HepG2 (cell line): Measurements from ENCODE around the gene ZFX. TPM values are rescaled to one million over a fixed set of nuclear protein-coding genes. Genes with fewer than 3 reads are reported as not detected.

Source experiments
- ATAC-seq: fragments of 200-7000 bp; cut with Tn5 transposase; 3 replicates; pipeline ENCODE4 v1.9.1; 2020; ENCODE audit warnings: mild to moderate bottlenecking, moderate library complexity
- BruUV-seq: library from RNA; stranded (reverse); fragments of 400-500 nt; replicated peaks from 2 replicates; lab custom pipeline; 2021; lab: Mats Ljungman, UMichigan
- CTCF ChIA-PET: fragments of 300-600 bp; formaldehyde crosslinking; extraction: SDS; loops from one replicate; lab custom pipeline; 2021; ENCODE audit warnings: low total read pairs, inconsistent platforms, low intra/inter-chr PET ratio; lab: Yijun Ruan, JAX
- POLR2A ChIA-PET: fragments of 350-600 bp; sonication (Branson Sonifier 250); formaldehyde crosslinking; loops from one replicate; lab custom pipeline; 2020; ENCODE audit warnings: antibody characterized with exemption, inconsistent platforms; lab: Yijun Ruan, JAX
- DNase-seq: peaks from one replicate; pipeline ENCODE4 v3.0.0-alpha.2; 2015; ENCODE audit warnings: low spot score
- FAIRE-seq: peaks from 3 replicates; lab custom pipeline; 2011; peaks lifted over from hg19 to GRCh38; lab: Jason Lieb, UNC
- H2AFZ ChIP-seq: one replicate; pipeline ENCODE4 v1.6.1; 2011; ENCODE audit warnings: low read length, inconsistent platforms
- H3K27ac ChIP-seq: fragments of 300-600 bp; 3 replicates; pipeline ENCODE4 v1.8.0; 2011; ENCODE audit warnings: mixed run types, mild to moderate bottlenecking, mixed read lengths, low read length, inconsistent platforms; ENCODE audit not compliant: insufficient read depth; ENCODE audit errors: extremely low read length
- H3K27me3 ChIP-seq, 2 experiments: fragments of 200-600 bp in 1 of 2; 2 replicates in 1 of 2; 3 replicates in 1 of 2; pipeline versions ENCODE4 v1.6.0 to v1.8.0; 2011; ENCODE audit warnings: low read length in 2 of 2, mild to moderate bottlenecking in 2 of 2, moderate library complexity in 2 of 2, inconsistent platforms in 1 of 2; ENCODE audit not compliant: insufficient read depth in 2 of 2, control insufficient read depth in 1 of 2
- H3K36me3 ChIP-seq, 2 experiments: fragments of 200-600 bp in 1 of 2; replicated peaks in 1 of 2; 2 replicates in 1 of 2; 3 replicates in 1 of 2; pipeline versions ENCODE4 v1.5.1 to v1.8.0; 2011; ENCODE audit warnings: low read length in 2 of 2, inconsistent platforms in 1 of 2; ENCODE audit not compliant: insufficient read depth in 2 of 2, control insufficient read depth in 1 of 2
- H3K4me1 ChIP-seq: 2 replicates; pipeline ENCODE4 v1.5.1; 2012; ENCODE audit warnings: low read length, inconsistent platforms; ENCODE audit not compliant: insufficient read depth
- H3K4me2 ChIP-seq: 2 replicates; pipeline ENCODE4 v1.6.0; 2011; ENCODE audit warnings: low read depth, low read length, inconsistent platforms
- H3K4me3 ChIP-seq, 3 experiments: fragments of 200-600 bp in 1 of 3; sonication (generic), shearing (Covaris generic) in 1 of 3; replicated peaks in 1 of 3; 2 replicates each; pipeline ENCODE4 v1.5.1; 2011 to 2016; ENCODE audit warnings: low read length in 3 of 3, inconsistent platforms in 2 of 3, low read depth in 2 of 3, mild to moderate bottlenecking in 2 of 3, control low read depth in 1 of 3, mixed read lengths in 1 of 3; ENCODE audit not compliant: insufficient read depth in 1 of 3
- H3K79me2 ChIP-seq: one replicate; pipeline ENCODE4 v1.6.1; 2011; ENCODE audit warnings: low read length, inconsistent platforms; ENCODE audit not compliant: insufficient read depth
- H3K9ac ChIP-seq: 2 replicates; pipeline ENCODE4 v1.6.0; 2011; ENCODE audit warnings: mild to moderate bottlenecking, low read depth, low read length, inconsistent platforms; ENCODE audit not compliant: insufficient read depth
- H3K9me3 ChIP-seq: 2 replicates; pipeline ENCODE4 v1.5.1; 2012; ENCODE audit warnings: mild to moderate bottlenecking, low read length
- H4K20me1 ChIP-seq: 2 replicates; pipeline ENCODE4 v1.6.0; 2011; ENCODE audit warnings: inconsistent platforms, mild to moderate bottlenecking, low read length, moderate library complexity; ENCODE audit not compliant: insufficient read depth
- AKAP8 ChIP-seq: sonication (generic); formaldehyde crosslinking; IDR thresholded peaks from 2 replicates; pipeline ENCODE4 v1.5.1; 2020; ENCODE audit warnings: mild to moderate bottlenecking, missing genetic modification reagents
- FOXK1 ChIP-seq: sonication (generic); formaldehyde crosslinking; IDR thresholded peaks from 2 replicates; pipeline ENCODE4 v1.4.0; 2020; ENCODE audit warnings: low read depth, missing genetic modification reagents, borderline replicate concordance
- HDAC6 ChIP-seq: fragments of 200-600 bp; sonication (generic); IDR thresholded peaks from 2 replicates; pipeline ENCODE4 v1.7.0; 2017; ENCODE audit warnings: mild to moderate bottlenecking, antibody characterized with exemption, low read length, low read depth
- JDP2 ChIP-seq: sonication (generic); formaldehyde crosslinking; IDR thresholded peaks from 2 replicates; pipeline ENCODE4 v1.8.1; 2022; ENCODE audit warnings: missing genetic modification reagents, borderline replicate concordance
- KDM4B ChIP-seq: sonication (generic); formaldehyde crosslinking; IDR thresholded peaks from 2 replicates; pipeline ENCODE4 v1.4.0; 2020; ENCODE audit warnings: missing genetic modification reagents
- NCOA1 ChIP-seq: sonication (generic); formaldehyde crosslinking; IDR thresholded peaks from 2 replicates; pipeline ENCODE4 v1.9.0; 2021; ENCODE audit warnings: missing genetic modification reagents
- PAF1 ChIP-seq: IDR thresholded peaks from 2 replicates; pipeline ENCODE4 v1.6.1; 2016; ENCODE audit warnings: missing genetic modification reagents, missing compliant biosample characterization
- PTBP1 ChIP-seq: fragments of 200-400 bp; formaldehyde crosslinking; IDR thresholded peaks from 2 replicates; pipeline ENCODE4 v1.6.1; 2018; ENCODE audit warnings: low read length, low read depth; ENCODE audit not compliant: poor library complexity, severe bottlenecking
- RFX5 ChIP-seq: IDR thresholded peaks from 2 replicates; pipeline ENCODE4 v1.6.1; 2011; ENCODE audit warnings: low read depth, low read length, improper control_type of control experiment
- ZMYM2 ChIP-seq: sonication (generic); formaldehyde crosslinking; IDR thresholded peaks from 2 replicates; pipeline ENCODE4 v1.8.0; 2022; ENCODE audit warnings: mild to moderate bottlenecking, missing genetic modification reagents
- ZNF274 ChIP-seq: sonication (generic); formaldehyde crosslinking; IDR thresholded peaks from 2 replicates; pipeline ENCODE4 v1.5.1; 2020; ENCODE audit warnings: mild to moderate bottlenecking, missing genetic modification reagents
- ZNF337 ChIP-seq: sonication (generic); formaldehyde crosslinking; IDR thresholded peaks from 2 replicates; pipeline ENCODE4 v1.5.1; 2020; ENCODE audit warnings: missing genetic modification reagents, low read depth, mild to moderate bottlenecking, borderline replicate concordance
- ZNF33B ChIP-seq: sonication (generic); formaldehyde crosslinking; IDR thresholded peaks from 2 replicates; pipeline ENCODE4 v1.5.1; 2020; ENCODE audit warnings: mild to moderate bottlenecking, missing genetic modification reagents
- ZNF605 ChIP-seq: sonication (generic); formaldehyde crosslinking; IDR thresholded peaks from 2 replicates; pipeline ENCODE4 v1.8.0; 2022; ENCODE audit warnings: mild to moderate bottlenecking, missing genetic modification reagents
- ZNF790 ChIP-seq: sonication (generic); formaldehyde crosslinking; IDR thresholded peaks from 2 replicates; pipeline ENCODE4 v1.8.0; 2022; ENCODE audit warnings: missing genetic modification reagents, mild to moderate bottlenecking, borderline replicate concordance
- WGBS: methylation state at CpG from one replicate; pipeline ENCODE4 v1.1.6; 2017; ENCODE audit warnings: low lambda C conversion rate; 5-methylcytosine and 5-hydroxymethylcytosine counted together
- in situ Hi-C: cut with HindIII; loops from 2 replicates; pipeline ENCODE4 v1.10.0; 2017; ENCODE audit warnings: low pct_unique_long_range_greater_than_20kb; ENCODE audit not compliant: extremely low pct_ligation_motif_present
- intact Hi-C: fragments of 100-400 bp; cut with micrococcal nuclease; formaldehyde crosslinking; loops from one replicate; pipeline ENCODE4 v1.10.0; 2022; ENCODE audit not compliant: unreplicated experiment
- polyA plus RNA-seq, 8 experiments: library from polyadenylated mRNA; depleted of rRNA in 3 of 8; stranded (reverse) in 7 of 8; unstranded in 1 of 8; fragments of >200 nt; fragmentation: Illumina TruSeq in 4 of 8; extraction: Trizol in 4 of 8; gene quantifications; 2 replicates each; pipeline versions ENCODE4 v1.2.1 to v1.2.3, GENCODE V29; 2011 to 2016; ENCODE audit warnings: low read depth in 4 of 8, missing spikeins in 1 of 8, mixed read lengths in 1 of 8; ENCODE audit not compliant: insufficient read depth in 1 of 8
- total RNA-seq, 5 experiments: library from RNA; depleted of rRNA; stranded (reverse); fragments of >200 nt; fragmentation: Illumina TruSeq; extraction: Trizol; gene quantifications; 2 replicates each; pipeline ENCODE4 v1.2.3, GENCODE V29; 2016; ENCODE audit warnings: low read depth in 1 of 5
- TF ChIP-seq, protein P1 (sequence below), 2 experiments: fragments of 450-650 bp in 1 of 2; sonication (generic) in 1 of 2; formaldehyde crosslinking in 1 of 2; IDR thresholded peaks; 2 replicates each; pipeline versions ENCODE4 v1.6.1 to v1.8.0; 2016 to 2022; ENCODE audit warnings: antibody characterized with exemption in 1 of 2, mild to moderate bottlenecking in 1 of 2, missing genetic modification reagents in 1 of 2

Gene ZFX
- total and polyA plus RNA-seq, 2 of the 13 experiments (the other 11 are each of a cell fraction or from before 2014, with no cell fraction given) = 13.8 to 37.3 TPM

DNA sequence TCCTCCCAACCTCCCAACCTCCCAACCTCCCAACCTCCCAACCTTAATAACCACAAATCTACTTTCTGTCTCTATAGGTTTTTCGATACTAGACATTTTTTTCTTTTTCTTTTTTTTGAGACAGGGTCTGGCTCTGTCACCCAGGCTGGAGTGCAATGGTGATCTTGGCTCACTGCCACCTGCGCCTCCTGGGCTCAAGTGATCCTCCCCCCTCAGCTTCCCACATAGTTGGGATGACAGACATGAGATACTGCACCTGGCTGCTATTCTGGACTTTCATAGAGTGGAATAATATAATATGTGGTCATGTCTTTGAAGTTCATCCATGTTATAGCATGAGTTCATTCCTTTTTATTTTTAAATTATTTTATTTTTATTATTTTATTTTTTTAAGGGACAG is 39.5 kb upstream of the ZFX start (continued):
- TF ChIP-seq RFX5 (no peak), ZNF790 (no peak)

DNA sequence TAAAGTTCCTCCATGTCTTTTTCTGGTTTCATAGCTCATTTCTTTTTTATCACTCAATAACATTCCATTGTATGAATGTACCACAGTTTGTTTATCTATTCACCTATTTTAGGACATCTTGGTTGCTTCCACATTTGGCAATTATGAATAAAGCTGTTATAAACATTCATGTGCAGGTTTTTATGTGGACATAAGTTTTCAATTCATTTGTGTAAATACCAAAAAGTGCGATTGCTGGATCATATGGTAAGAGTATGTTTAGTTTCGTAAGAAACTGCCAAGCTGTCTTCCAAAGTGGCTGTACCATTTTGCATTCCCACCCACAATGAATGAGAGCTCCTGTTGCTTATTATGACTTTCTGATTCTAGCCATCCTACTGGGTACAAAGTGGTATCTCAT is 36.3 kb upstream of the ZFX start:
- ChIA-PET CTCF (no interaction called here), POLR2A (no interaction called here)
- in situ Hi-C loops (no loop called here), intact Hi-C loops (no loop called here)
- no peak overlapping the region for H3K9ac ChIP-seq
- no peak overlapping the region for H3K4me2 ChIP-seq
- DNase-seq (no peak), FAIRE-seq (no peak), ATAC-seq (no peak)
- H3K4me3 ChIP-seq = no peak overlapping the region
- no peaks in the 10 kb centered on the region for H3K4me1 ChIP-seq
- H3K27me3 ChIP-seq = no peaks in the 10 kb centered on the region
- H3K36me3 ChIP-seq = no peaks in the 10 kb centered on the region
- no peaks in the 10 kb centered on the region for H3K79me2 ChIP-seq
- no peaks in the 10 kb centered on the region for H4K20me1 ChIP-seq
- no peak overlapping the region for H3K27ac ChIP-seq
- H3K9me3 ChIP-seq = no peaks in the 10 kb centered on the region
- no TSS peak for BruUV-seq
- H2AFZ ChIP-seq = no peak overlapping the region
- WGBS = 81% methylated on average over 2 of the region's 2 CpGs
- TF ChIP-seq FOXK1 (no peak), ZNF605 (CRISPR knock-in tag) (no peak), RFX5 (no peak), ZNF274 (no peak), ZNF33B (CRISPR knock-in tag) (no peak), NCOA1 (CRISPR knock-in tag) (no peak), ZMYM2 (CRISPR knock-in tag) (no peak), JDP2 (CRISPR knock-in tag) (no peak), ZNF337 (no peak), AKAP8 (CRISPR knock-in tag) (no peak), HDAC6 (no peak), PAF1 (CRISPR knock-in tag) (no peak), PTBP1 (no peak), KDM4B (CRISPR knock-in tag) (no peak)
- TF ChIP-seq, protein P1, sequence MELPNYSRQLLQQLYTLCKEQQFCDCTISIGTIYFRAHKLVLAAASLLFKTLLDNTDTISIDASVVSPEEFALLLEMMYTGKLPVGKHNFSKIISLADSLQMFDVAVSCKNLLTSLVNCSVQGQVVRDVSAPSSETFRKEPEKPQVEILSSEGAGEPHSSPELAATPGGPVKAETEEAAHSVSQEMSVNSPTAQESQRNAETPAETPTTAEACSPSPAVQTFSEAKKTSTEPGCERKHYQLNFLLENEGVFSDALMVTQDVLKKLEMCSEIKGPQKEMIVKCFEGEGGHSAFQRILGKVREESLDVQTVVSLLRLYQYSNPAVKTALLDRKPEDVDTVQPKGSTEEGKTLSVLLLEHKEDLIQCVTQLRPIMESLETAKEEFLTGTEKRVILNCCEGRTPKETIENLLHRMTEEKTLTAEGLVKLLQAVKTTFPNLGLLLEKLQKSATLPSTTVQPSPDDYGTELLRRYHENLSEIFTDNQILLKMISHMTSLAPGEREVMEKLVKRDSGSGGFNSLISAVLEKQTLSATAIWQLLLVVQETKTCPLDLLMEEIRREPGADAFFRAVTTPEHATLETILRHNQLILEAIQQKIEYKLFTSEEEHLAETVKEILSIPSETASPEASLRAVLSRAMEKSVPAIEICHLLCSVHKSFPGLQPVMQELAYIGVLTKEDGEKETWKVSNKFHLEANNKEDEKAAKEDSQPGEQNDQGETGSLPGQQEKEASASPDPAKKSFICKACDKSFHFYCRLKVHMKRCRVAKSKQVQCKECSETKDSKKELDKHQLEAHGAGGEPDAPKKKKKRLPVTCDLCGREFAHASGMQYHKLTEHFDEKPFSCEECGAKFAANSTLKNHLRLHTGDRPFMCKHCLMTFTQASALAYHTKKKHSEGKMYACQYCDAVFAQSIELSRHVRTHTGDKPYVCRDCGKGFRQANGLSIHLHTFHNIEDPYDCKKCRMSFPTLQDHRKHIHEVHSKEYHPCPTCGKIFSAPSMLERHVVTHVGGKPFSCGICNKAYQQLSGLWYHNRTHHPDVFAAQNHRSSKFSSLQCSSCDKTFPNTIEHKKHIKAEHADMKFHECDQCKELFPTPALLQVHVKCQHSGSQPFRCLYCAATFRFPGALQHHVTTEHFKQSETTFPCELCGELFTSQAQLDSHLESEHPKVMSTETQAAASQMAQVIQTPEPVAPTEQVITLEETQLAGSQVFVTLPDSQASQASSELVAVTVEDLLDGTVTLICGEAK (IDR thresholded peaks at IDR 0.05) = no peak
- TF ChIP-seq, protein P1 (CRISPR knock-in tag; IDR thresholded peaks at IDR 0.05) = no peak
